Measurements from ENCODE around the gene GTF2F1. TPM values are rescaled to one million over a fixed set of nuclear protein-coding genes. Genes with fewer than 3 reads are reported as not detected.

GTF2F1 gene
- total and polyA plus RNA-seq, 2 experiments from 2014 or later: 41.2 to 43.3 TPM

- Histone ChIP-seq H3K79me2 (ENCODE audit: insufficient read depth) (no peaks in the 10 kb centered on the region), H3K9me3 (ENCODE audit: low read depth) (no peaks in the 10 kb centered on the region), H4K20me1 (ENCODE audit: insufficient read depth) (no peaks in the 10 kb centered on the region), H3F3A (ENCODE audit: insufficient read depth) (no peaks in the 10 kb centered on the region), H3K4me1 (ENCODE audit: insufficient read depth) (no peaks in the 10 kb centered on the region), H3K4me2 (ENCODE audit: unreplicated experiment) (no peak overlapping the region), H3K27ac (no peak overlapping the region), H2AFZ (no peak overlapping the region), H3K27me3 (replicated peaks; ENCODE audit: insufficient read depth) (no peaks in the 10 kb centered on the region), H3K9ac (no peak overlapping the region), H3K9me2 (ENCODE audit: insufficient read depth) (no peaks in the 10 kb centered on the region), H3K36me3 (ENCODE audit: low read depth) (no peaks in the 10 kb centered on the region), H3K4me3 (no peak overlapping the region)
- in situ Hi-C loops (cut with MboI): no loop called here
- no peak for DNase-seq
- no peak for TF ChIP-seq EZH2phosphoT487 (IDR thresholded peaks at IDR 0.05; ENCODE audit: insufficient read depth, low read depth)
- no peak for TF ChIP-seq EZH2 (IDR thresholded peaks at IDR 0.05; ENCODE audit: insufficient read depth, poor library complexity, severe bottlenecking)
- 11 to 25% methylated on average over 1 of the region's 1 CpG for WGBS, 2 experiments (ENCODE audit: low coverage in 1 of 2, low lambda C conversion rate in 2 of 2, missing lambda C conversion rate in 2 of 2)
These were observed 49.5 kb downstream of the GTF2F1 start for GRCh38 chr19:6343462-6343861.

DNA sequence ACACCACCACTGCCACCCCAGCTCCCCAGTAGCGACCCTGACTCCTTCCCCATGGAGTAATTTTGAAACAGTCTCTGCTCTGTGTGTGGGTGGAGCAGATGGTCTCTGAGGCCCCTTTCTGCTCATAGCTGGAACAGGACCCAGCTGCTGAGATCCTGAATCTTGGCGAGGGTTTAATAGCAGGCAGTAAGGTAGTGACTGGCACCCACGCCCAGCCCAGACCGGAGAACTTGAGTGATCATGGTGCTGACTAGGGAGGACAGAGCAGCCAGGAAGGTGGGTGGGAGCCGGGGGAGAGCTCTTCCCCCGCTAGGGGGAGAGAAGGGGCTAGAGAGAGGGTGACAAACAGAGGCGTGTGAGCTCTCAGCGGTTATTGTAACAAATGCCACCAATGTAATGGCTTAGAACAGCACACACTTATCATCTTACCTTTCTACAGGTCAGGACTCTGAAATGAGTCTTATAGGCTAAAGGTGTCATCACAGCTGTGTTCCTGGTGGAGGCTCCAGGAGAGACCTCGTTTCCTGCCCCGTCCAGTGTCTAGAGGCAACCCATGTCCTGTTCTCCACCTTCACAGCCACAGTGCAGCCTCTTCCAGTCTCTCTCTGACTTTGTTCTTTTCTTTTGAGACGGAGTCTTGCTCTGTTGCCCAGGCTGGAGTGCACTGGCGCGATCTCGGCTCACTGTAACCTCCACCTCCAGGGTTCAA, 52.3 kb downstream of the GTF2F1 start:
- H3K9ac ChIP-seq: no peak overlapping the region
- no peaks in the 10 kb centered on the region for H3K4me1 ChIP-seq (ENCODE audit: insufficient read depth)
- in situ Hi-C loops (cut with MboI): no loop called here
- H3K36me3 ChIP-seq (ENCODE audit: low read depth): no peaks in the 10 kb centered on the region
- H4K20me1 ChIP-seq (ENCODE audit: insufficient read depth): no peaks in the 10 kb centered on the region
- no peak overlapping the region for H3K4me2 ChIP-seq (ENCODE audit: unreplicated experiment)
- TF ChIP-seq EZH2phosphoT487 (IDR thresholded peaks at IDR 0.05; ENCODE audit: insufficient read depth, low read depth) (no peak), EZH2 (IDR thresholded peaks at IDR 0.05; ENCODE audit: insufficient read depth, poor library complexity, severe bottlenecking) (no peak)
- no peaks in the 10 kb centered on the region for H3K27me3 ChIP-seq (replicated peaks; ENCODE audit: insufficient read depth)
- H3K9me2 ChIP-seq (ENCODE audit: insufficient read depth): no peaks in the 10 kb centered on the region
- no peak overlapping the region for H2AFZ ChIP-seq
- 82 to 83% methylated on average over 14 of the region's 14 CpGs for WGBS, 2 experiments (ENCODE audit: low coverage in 1 of 2, low lambda C conversion rate in 2 of 2, missing lambda C conversion rate in 2 of 2)
- no peak for DNase-seq
- H3K27ac ChIP-seq: no peak overlapping the region
- no peaks in the 10 kb centered on the region for H3K9me3 ChIP-seq (ENCODE audit: low read depth)
- no peak overlapping the region for H3K4me3 ChIP-seq
- no peaks in the 10 kb centered on the region for H3F3A ChIP-seq (ENCODE audit: insufficient read depth)
- H3K79me2 ChIP-seq (ENCODE audit: insufficient read depth): no peaks in the 10 kb centered on the region

DNA sequence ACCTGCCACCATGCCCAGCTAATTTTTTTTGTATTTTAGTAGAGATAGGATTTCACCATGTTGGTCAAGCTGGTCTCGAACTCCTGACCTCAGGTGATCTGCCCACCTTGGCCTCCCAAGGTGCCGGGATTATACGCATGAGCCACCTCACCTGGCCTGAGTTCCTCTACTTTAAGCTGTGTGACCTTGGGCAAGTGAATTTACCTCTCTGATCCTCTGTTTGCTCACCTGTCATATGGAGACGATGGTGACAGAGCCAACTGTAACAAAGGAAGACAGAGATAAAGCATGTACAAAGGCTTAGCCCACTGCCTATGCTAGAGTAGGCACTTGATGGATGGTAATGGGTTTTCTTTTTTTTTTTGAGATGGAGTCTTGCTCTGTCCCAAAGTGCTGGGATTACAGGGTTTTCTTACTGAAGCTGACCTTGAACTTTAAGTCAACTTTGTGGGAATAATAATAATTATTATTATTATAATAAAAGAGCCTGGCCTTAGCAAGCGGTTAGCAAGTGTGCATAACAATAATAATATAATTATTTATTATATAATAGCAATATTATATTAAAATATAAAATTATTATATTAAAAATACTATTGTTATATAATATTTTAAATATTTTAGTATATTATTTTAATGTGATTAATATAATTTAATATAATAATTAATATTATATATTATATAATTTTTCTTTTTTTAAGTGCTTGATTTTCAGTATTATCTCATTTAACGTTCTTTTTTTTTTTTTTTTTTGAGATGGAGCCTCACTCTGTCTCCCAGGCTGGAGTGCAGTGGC, 58.3 kb downstream of the GTF2F1 start:
- no peaks in the 10 kb centered on the region for H4K20me1 ChIP-seq (ENCODE audit: insufficient read depth)
- no peak overlapping the region for H3K4me2 ChIP-seq (ENCODE audit: unreplicated experiment)
- no peak for TF ChIP-seq EZH2phosphoT487 (IDR thresholded peaks at IDR 0.05; ENCODE audit: insufficient read depth, low read depth)
- no peak for TF ChIP-seq EZH2 (IDR thresholded peaks at IDR 0.05; ENCODE audit: insufficient read depth, poor library complexity, severe bottlenecking)
- in situ Hi-C loops (cut with MboI): no loop called here
- H3K27me3 ChIP-seq (replicated peaks; ENCODE audit: insufficient read depth): no peaks in the 10 kb centered on the region
- H3F3A ChIP-seq (ENCODE audit: insufficient read depth): no peaks in the 10 kb centered on the region
- H3K9me2 ChIP-seq (ENCODE audit: insufficient read depth): no peaks in the 10 kb centered on the region
- no peak for DNase-seq
- H3K4me1 ChIP-seq (ENCODE audit: insufficient read depth): no peaks in the 10 kb centered on the region
- WGBS, 2 experiments (ENCODE audit: low coverage in 1 of 2, low lambda C conversion rate in 2 of 2, missing lambda C conversion rate in 2 of 2): 88 to 91% methylated on average over 6 of the region's 6 CpGs
- no peaks in the 10 kb centered on the region for H3K9me3 ChIP-seq (ENCODE audit: low read depth)
- no peak overlapping the region for H2AFZ ChIP-seq
- H3K9ac ChIP-seq: no peak overlapping the region
- H3K27ac ChIP-seq: no peak overlapping the region
- H3K79me2 ChIP-seq (ENCODE audit: insufficient read depth): no peaks in the 10 kb centered on the region
- no peak overlapping the region for H3K4me3 ChIP-seq
- H3K36me3 ChIP-seq (ENCODE audit: low read depth): no peaks in the 10 kb centered on the region

GRCh38 chr19:6333439-6333838, 59.5 kb downstream of the GTF2F1 start, which contains the start of gene ACER1:
Gene ACER1, minus strand, starts transcription at chr19:6333612. Its CDS starts 61 bp downstream, at chr19:6333551.
- 67 to 71% methylated on average over 17 of the region's 17 CpGs for WGBS, 2 experiments (ENCODE audit: low coverage in 1 of 2, low lambda C conversion rate in 2 of 2, missing lambda C conversion rate in 2 of 2)

More at GRCh38 chr19:6333439-6333838, 59.5 kb downstream of the GTF2F1 start, which contains the start of gene ACER1:
- Histone ChIP-seq H3K9ac (no peak within 1 kb of the TSS), H2AFZ (no peak within 1 kb of the TSS), H3F3A (ENCODE audit: insufficient read depth) (no peaks in the 10 kb centered on the region), H3K4me1 (ENCODE audit: insufficient read depth) (no peaks in the 10 kb centered on the region), H3K27me3 (replicated peaks; ENCODE audit: insufficient read depth) (no peaks in the 10 kb centered on the region), H3K9me2 (ENCODE audit: insufficient read depth) (no peaks in the 10 kb centered on the region), H3K4me3 (no peak within 1 kb of the TSS), H4K20me1 (ENCODE audit: insufficient read depth) (no peaks in the 10 kb centered on the region), H3K79me2 (ENCODE audit: insufficient read depth) (no peaks in the 10 kb centered on the region), H3K9me3 (ENCODE audit: low read depth) (no peaks in the 10 kb centered on the region), H3K36me3 (ENCODE audit: low read depth) (no peaks in the 10 kb centered on the region), H3K4me2 (ENCODE audit: unreplicated experiment) (no peak within 1 kb of the TSS), H3K27ac (no peak within 1 kb of the TSS)
- in situ Hi-C loops (cut with MboI): no loop called here
- DNase-seq: no peak
- TF ChIP-seq EZH2 (IDR thresholded peaks at IDR 0.05; ENCODE audit: insufficient read depth, poor library complexity, severe bottlenecking): no peak

Small RNAs within 50 kb of the gene (microRNA-seq; reads per million reads assigned to microRNA genes)
- gene MIR3940 (ENCODE audit: borderline number of aligned reads) (13.8 reads per million, percentile 21 among the genes with 10 or more reads in this experiment), gene MIR6790 (ENCODE audit: borderline number of aligned reads) (not detected), gene MIR6885 (ENCODE audit: borderline number of aligned reads) (not detected)

Small RNAs within 50 kb of the gene (small RNA-seq; reads per million reads assigned to genes)
- gene MIR6790 (ENCODE audit: low read depth, low replicate concordance) (not detected), gene MIR6885 (ENCODE audit: low read depth, low replicate concordance) (not detected)

Other genes with a start within 250 kb of the GTF2F1 start
- 17.3 and 19.1 TPM in 2 replicates for gene MLLT1, start 113.2 kb downstream of the GTF2F1 start, total RNA-seq (2014; rRNA removed; shearing (Covaris generic))
- gene MLLT1, start 113.2 kb downstream of the GTF2F1 start, polyA plus RNA-seq (2016; fragmentation: Nextera tagmentation; extraction: Ambion mirVana): 13.3 and 14.3 TPM in 2 replicates
- gene ACER1, start 59.6 kb downstream of the GTF2F1 start, total RNA-seq (2014; rRNA removed; shearing (Covaris generic)): 0.22 and 1.0 TPM in 2 replicates
- 0.16 TPM in 1 of 2 replicates, not detected in the other for gene ACER1, start 59.6 kb downstream of the GTF2F1 start, polyA plus RNA-seq (2016; fragmentation: Nextera tagmentation; extraction: Ambion mirVana)
- 87.1 and 99.8 TPM in 2 replicates for gene CLPP, start 31.6 kb downstream of the GTF2F1 start, total RNA-seq (2014; rRNA removed; shearing (Covaris generic))
- 96.0 and 101 TPM in 2 replicates for gene CLPP, start 31.6 kb downstream of the GTF2F1 start, polyA plus RNA-seq (2016; fragmentation: Nextera tagmentation; extraction: Ambion mirVana)
- 20.2 and 48.5 TPM in 2 replicates for gene ALKBH7, start 20.4 kb downstream of the GTF2F1 start, total RNA-seq (2014; rRNA removed; shearing (Covaris generic))
- gene ALKBH7, start 20.4 kb downstream of the GTF2F1 start, polyA plus RNA-seq (2016; fragmentation: Nextera tagmentation; extraction: Ambion mirVana): 72.4 and 79.8 TPM in 2 replicates
- gene PSPN, start 17.2 kb downstream of the GTF2F1 start, total RNA-seq (2014; rRNA removed; shearing (Covaris generic)): 0.22 and 0.89 TPM in 2 replicates
- 0.72 and 0.75 TPM in 2 replicates for gene PSPN, start 17.2 kb downstream of the GTF2F1 start, polyA plus RNA-seq (2016; fragmentation: Nextera tagmentation; extraction: Ambion mirVana)
- 55.1 and 61.6 TPM in 2 replicates for gene KHSRP, start 31.6 kb upstream of the GTF2F1 start, total RNA-seq (2014; rRNA removed; shearing (Covaris generic))
- gene KHSRP, start 31.6 kb upstream of the GTF2F1 start, polyA plus RNA-seq (2016; fragmentation: Nextera tagmentation; extraction: Ambion mirVana): 16.9 and 17.3 TPM in 2 replicates
- not detected in 2 replicates for gene SLC25A41, start 40.6 kb upstream of the GTF2F1 start, total RNA-seq (2014; rRNA removed; shearing (Covaris generic))
- not detected in 2 replicates for gene SLC25A41, start 40.6 kb upstream of the GTF2F1 start, polyA plus RNA-seq (2016; fragmentation: Nextera tagmentation; extraction: Ambion mirVana)
- gene SLC25A23, start 66.6 kb upstream of the GTF2F1 start, total RNA-seq (2014; rRNA removed; shearing (Covaris generic)): 33.2 and 43.3 TPM in 2 replicates
- gene SLC25A23, start 66.6 kb upstream of the GTF2F1 start, polyA plus RNA-seq (2016; fragmentation: Nextera tagmentation; extraction: Ambion mirVana): 12.5 and 13.7 TPM in 2 replicates
- gene CRB3, start 71.1 kb upstream of the GTF2F1 start, total RNA-seq (2014; rRNA removed; shearing (Covaris generic)): not detected in 2 replicates
- not detected in 2 replicates for gene CRB3, start 71.1 kb upstream of the GTF2F1 start, polyA plus RNA-seq (2016; fragmentation: Nextera tagmentation; extraction: Ambion mirVana)
- not detected in 2 replicates for gene DENND1C, start 88.6 kb upstream of the GTF2F1 start, total RNA-seq (2014; rRNA removed; shearing (Covaris generic))
- gene DENND1C, start 88.6 kb upstream of the GTF2F1 start, polyA plus RNA-seq (2016; fragmentation: Nextera tagmentation; extraction: Ambion mirVana): not detected in 2 replicates
- gene TUBB4A, start 109.1 kb upstream of the GTF2F1 start, total RNA-seq (2014; rRNA removed; shearing (Covaris generic)): not detected in 2 replicates
- gene TUBB4A, start 109.1 kb upstream of the GTF2F1 start, polyA plus RNA-seq (2016; fragmentation: Nextera tagmentation; extraction: Ambion mirVana): not detected in 2 replicates
- 0.22 and 1.1 TPM in 2 replicates for gene TNFSF9, start 137.9 kb upstream of the GTF2F1 start, total RNA-seq (2014; rRNA removed; shearing (Covaris generic))
- gene TNFSF9, start 137.9 kb upstream of the GTF2F1 start, polyA plus RNA-seq (2016; fragmentation: Nextera tagmentation; extraction: Ambion mirVana): 0.29 and 0.58 TPM in 2 replicates
- not detected in 2 replicates for gene CD70, start 198.0 kb upstream of the GTF2F1 start, total RNA-seq (2014; rRNA removed; shearing (Covaris generic))
- 0.20 and 0.49 TPM in 2 replicates for gene CD70, start 198.0 kb upstream of the GTF2F1 start, polyA plus RNA-seq (2016; fragmentation: Nextera tagmentation; extraction: Ambion mirVana)

Data from GM23248 (cell line).